ENCODE results near the gene MRPS7. TPM values are rescaled to one million over a fixed set of nuclear protein-coding genes. Genes with fewer than 3 reads are reported as not detected.

Gene MRPS7
- total RNA-seq, 1 experiment from 2014 or later = 94.7 TPM

DNA sequence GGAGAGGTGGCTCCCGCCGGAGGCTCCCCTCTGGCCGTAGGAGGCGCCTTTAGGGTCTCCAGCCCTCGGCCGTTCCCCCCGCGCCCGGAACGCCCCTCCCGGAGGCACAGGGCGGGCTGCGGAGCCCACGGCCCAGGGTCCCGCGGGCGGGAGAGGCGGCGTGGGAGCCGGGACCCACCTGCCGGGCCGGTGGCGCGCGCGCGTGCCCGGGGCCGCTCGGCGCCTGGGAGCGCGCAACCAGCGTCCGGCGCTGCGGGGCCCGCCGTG is 9.2 kb downstream of the MRPS7 start, which contains the start of gene MIF4GD (continued):
- TF ChIP-seq, protein P1, sequence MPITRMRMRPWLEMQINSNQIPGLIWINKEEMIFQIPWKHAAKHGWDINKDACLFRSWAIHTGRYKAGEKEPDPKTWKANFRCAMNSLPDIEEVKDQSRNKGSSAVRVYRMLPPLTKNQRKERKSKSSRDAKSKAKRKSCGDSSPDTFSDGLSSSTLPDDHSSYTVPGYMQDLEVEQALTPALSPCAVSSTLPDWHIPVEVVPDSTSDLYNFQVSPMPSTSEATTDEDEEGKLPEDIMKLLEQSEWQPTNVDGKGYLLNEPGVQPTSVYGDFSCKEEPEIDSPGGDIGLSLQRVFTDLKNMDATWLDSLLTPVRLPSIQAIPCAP (CRISPR knock-in tag; IDR thresholded peaks at IDR 0.05) = no peak
- TF ChIP-seq CREM (CRISPR knock-in tag; IDR thresholded peaks at IDR 0.05) = no peak
- TF ChIP-seq NFE2L1 (CRISPR knock-in tag; IDR thresholded peaks at IDR 0.05) = no peak
- TF ChIP-seq, protein P2, sequence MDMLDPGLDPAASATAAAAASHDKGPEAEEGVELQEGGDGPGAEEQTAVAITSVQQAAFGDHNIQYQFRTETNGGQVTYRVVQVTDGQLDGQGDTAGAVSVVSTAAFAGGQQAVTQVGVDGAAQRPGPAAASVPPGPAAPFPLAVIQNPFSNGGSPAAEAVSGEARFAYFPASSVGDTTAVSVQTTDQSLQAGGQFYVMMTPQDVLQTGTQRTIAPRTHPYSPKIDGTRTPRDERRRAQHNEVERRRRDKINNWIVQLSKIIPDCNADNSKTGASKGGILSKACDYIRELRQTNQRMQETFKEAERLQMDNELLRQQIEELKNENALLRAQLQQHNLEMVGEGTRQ (CRISPR knock-in tag; IDR thresholded peaks at IDR 0.05) = no peak
- 0 out of 2 replicates have a peak, but pooled peaks have one; percentile 9 for TF ChIP-seq ETV6 (CRISPR knock-in tag; IDR thresholded peaks at IDR 0.05)
- TF ChIP-seq TEAD4 (CRISPR knock-in tag; IDR thresholded peaks at IDR 0.05) = no peak
- TF ChIP-seq, protein P3, sequence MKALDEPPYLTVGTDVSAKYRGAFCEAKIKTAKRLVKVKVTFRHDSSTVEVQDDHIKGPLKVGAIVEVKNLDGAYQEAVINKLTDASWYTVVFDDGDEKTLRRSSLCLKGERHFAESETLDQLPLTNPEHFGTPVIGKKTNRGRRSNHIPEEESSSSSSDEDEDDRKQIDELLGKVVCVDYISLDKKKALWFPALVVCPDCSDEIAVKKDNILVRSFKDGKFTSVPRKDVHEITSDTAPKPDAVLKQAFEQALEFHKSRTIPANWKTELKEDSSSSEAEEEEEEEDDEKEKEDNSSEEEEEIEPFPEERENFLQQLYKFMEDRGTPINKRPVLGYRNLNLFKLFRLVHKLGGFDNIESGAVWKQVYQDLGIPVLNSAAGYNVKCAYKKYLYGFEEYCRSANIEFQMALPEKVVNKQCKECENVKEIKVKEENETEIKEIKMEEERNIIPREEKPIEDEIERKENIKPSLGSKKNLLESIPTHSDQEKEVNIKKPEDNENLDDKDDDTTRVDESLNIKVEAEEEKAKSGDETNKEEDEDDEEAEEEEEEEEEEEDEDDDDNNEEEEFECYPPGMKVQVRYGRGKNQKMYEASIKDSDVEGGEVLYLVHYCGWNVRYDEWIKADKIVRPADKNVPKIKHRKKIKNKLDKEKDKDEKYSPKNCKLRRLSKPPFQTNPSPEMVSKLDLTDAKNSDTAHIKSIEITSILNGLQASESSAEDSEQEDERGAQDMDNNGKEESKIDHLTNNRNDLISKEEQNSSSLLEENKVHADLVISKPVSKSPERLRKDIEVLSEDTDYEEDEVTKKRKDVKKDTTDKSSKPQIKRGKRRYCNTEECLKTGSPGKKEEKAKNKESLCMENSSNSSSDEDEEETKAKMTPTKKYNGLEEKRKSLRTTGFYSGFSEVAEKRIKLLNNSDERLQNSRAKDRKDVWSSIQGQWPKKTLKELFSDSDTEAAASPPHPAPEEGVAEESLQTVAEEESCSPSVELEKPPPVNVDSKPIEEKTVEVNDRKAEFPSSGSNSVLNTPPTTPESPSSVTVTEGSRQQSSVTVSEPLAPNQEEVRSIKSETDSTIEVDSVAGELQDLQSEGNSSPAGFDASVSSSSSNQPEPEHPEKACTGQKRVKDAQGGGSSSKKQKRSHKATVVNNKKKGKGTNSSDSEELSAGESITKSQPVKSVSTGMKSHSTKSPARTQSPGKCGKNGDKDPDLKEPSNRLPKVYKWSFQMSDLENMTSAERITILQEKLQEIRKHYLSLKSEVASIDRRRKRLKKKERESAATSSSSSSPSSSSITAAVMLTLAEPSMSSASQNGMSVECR (CRISPR knock-in tag; IDR thresholded peaks at IDR 0.05; ENCODE audit: borderline replicate concordance) = 0 out of 2 replicates have a peak, but pooled peaks have one; percentile 1
- no peak for TF ChIP-seq NFYB (CRISPR knock-in tag; conservative IDR thresholded peaks at IDR 0.05; ENCODE audit: low read depth)
- TF ChIP-seq, protein P4, sequence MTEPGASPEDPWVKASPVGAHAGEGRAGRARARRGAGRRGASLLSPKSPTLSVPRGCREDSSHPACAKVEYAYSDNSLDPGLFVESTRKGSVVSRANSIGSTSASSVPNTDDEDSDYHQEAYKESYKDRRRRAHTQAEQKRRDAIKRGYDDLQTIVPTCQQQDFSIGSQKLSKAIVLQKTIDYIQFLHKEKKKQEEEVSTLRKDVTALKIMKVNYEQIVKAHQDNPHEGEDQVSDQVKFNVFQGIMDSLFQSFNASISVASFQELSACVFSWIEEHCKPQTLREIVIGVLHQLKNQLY (CRISPR knock-in tag; IDR thresholded peaks at IDR 0.05) = no peak
- no peak; the same call in 1 of the 2 replicates for TF ChIP-seq TP53 (CRISPR knock-in tag; IDR thresholded peaks at IDR 0.05)
- TF ChIP-seq, protein P5, sequence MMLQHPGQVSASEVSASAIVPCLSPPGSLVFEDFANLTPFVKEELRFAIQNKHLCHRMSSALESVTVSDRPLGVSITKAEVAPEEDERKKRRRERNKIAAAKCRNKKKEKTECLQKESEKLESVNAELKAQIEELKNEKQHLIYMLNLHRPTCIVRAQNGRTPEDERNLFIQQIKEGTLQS (CRISPR knock-in tag; conservative IDR thresholded peaks at IDR 0.05) = no peak
- no peak for TF ChIP-seq TEAD1 (CRISPR knock-in tag; IDR thresholded peaks at IDR 0.05)
- no peak for TF ChIP-seq ELF4 (CRISPR knock-in tag; IDR thresholded peaks at IDR 0.05; ENCODE audit: low read depth)
- no peak for TF ChIP-seq ESRRA (CRISPR knock-in tag; IDR thresholded peaks at IDR 0.05; ENCODE audit: borderline replicate concordance)
- TF ChIP-seq, protein P6, sequence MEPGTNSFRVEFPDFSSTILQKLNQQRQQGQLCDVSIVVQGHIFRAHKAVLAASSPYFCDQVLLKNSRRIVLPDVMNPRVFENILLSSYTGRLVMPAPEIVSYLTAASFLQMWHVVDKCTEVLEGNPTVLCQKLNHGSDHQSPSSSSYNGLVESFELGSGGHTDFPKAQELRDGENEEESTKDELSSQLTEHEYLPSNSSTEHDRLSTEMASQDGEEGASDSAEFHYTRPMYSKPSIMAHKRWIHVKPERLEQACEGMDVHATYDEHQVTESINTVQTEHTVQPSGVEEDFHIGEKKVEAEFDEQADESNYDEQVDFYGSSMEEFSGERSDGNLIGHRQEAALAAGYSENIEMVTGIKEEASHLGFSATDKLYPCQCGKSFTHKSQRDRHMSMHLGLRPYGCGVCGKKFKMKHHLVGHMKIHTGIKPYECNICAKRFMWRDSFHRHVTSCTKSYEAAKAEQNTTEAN (CRISPR knock-in tag; IDR thresholded peaks at IDR 0.05) = no peak
- TF ChIP-seq, protein P7, sequence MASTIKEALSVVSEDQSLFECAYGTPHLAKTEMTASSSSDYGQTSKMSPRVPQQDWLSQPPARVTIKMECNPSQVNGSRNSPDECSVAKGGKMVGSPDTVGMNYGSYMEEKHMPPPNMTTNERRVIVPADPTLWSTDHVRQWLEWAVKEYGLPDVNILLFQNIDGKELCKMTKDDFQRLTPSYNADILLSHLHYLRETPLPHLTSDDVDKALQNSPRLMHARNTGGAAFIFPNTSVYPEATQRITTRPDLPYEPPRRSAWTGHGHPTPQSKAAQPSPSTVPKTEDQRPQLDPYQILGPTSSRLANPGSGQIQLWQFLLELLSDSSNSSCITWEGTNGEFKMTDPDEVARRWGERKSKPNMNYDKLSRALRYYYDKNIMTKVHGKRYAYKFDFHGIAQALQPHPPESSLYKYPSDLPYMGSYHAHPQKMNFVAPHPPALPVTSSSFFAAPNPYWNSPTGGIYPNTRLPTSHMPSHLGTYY (CRISPR knock-in tag; IDR thresholded peaks at IDR 0.05) = no peak
- no peak for TF ChIP-seq HMGA2 (CRISPR knock-in tag; IDR thresholded peaks at IDR 0.05)
- TF ChIP-seq GABPB1 (CRISPR knock-in tag; IDR thresholded peaks at IDR 0.05) = no peak
- no peak for TF ChIP-seq ZBTB21 (CRISPR knock-in tag; IDR thresholded peaks at IDR 0.05; ENCODE audit: borderline replicate concordance)
- TF ChIP-seq RORB (CRISPR knock-in tag; IDR thresholded peaks at IDR 0.05) = no peak
- TF ChIP-seq NFATC4 (CRISPR knock-in tag; IDR thresholded peaks at IDR 0.05) = no peak
- no peak for TF ChIP-seq PRRX2 (CRISPR knock-in tag; IDR thresholded peaks at IDR 0.05)
